Nephron (organoid): ENCODE results near the gene IL17C.

Experiments used
- H3K27ac Mint-ChIP-seq, 3 experiments: 2 replicates each; pipeline ENCODE4 v1.8.0; 2020; ENCODE audit warnings: mixed read lengths in 3 of 3, mild to moderate bottlenecking in 2 of 3, moderate library complexity in 1 of 3
- H3K27me3 Mint-ChIP-seq: 2 replicates; pipeline ENCODE4 v1.8.0; 2021; ENCODE audit warnings: low read depth, mild to moderate bottlenecking, moderate library complexity, mixed read lengths
- H3K36me3 Mint-ChIP-seq: 2 replicates; pipeline ENCODE4 v1.8.0; 2020; ENCODE audit warnings: low read depth, mixed read lengths
- H3K4me1 Mint-ChIP-seq: 2 replicates; pipeline ENCODE4 v1.8.0; 2020; ENCODE audit warnings: mixed read lengths
- H3K4me3 Mint-ChIP-seq, 3 experiments: 2 replicates each; pipeline ENCODE4 v1.8.0; 2020; ENCODE audit warnings: mild to moderate bottlenecking in 3 of 3, mixed read lengths in 3 of 3, moderate library complexity in 2 of 3
- H3K9me3 Mint-ChIP-seq: 2 replicates; pipeline ENCODE4 v1.8.0; 2020; ENCODE audit warnings: mixed read lengths
- CTCF ChIP-seq, 3 experiments: fragments of 200-600 bp; sonication (generic); IDR thresholded peaks; one replicate each; pipeline ENCODE4 v1.5.0; 2021; ENCODE audit warnings: antibody characterized with exemption in 3 of 3; ENCODE audit not compliant: unreplicated experiment in 3 of 3

The IL17C gene

GRCh38 chr16:88627531-88628411 lies 10.6 kb upstream of the IL17C start:
- Mint-ChIP-seq H3K9me3 (no peaks in the 10 kb centered on the region), H3K36me3 (peaks cover 45% of the 10 kb centered on the region), H3K27me3 (no peaks in the 10 kb centered on the region), H3K4me3 (no peak overlapping the region), H3K4me1 (no peaks in the 10 kb centered on the region), H3K27ac (no peak overlapping the region)
- no peak for TF ChIP-seq CTCF (IDR thresholded peaks at IDR 0.05; ENCODE audit: unreplicated experiment in 3 of 3)

GRCh38 chr16:88628512-88628974 lies 9.8 kb upstream of the IL17C start:
- H3K27ac Mint-ChIP-seq, result no peak overlapping the region
- H3K4me1 Mint-ChIP-seq, result no peaks in the 10 kb centered on the region
- peaks cover 5% of the 10 kb centered on the region for H3K27me3 Mint-ChIP-seq
- no peak overlapping the region for H3K4me3 Mint-ChIP-seq
- no peaks in the 10 kb centered on the region for H3K9me3 Mint-ChIP-seq
- TF ChIP-seq CTCF (IDR thresholded peaks at IDR 0.05; ENCODE audit: unreplicated experiment in 3 of 3), result peak; percentile 18 to 35 (median 20)
- peaks cover 40% of the 10 kb centered on the region for H3K36me3 Mint-ChIP-seq

- no peaks in the 10 kb centered on the region for H3K4me1 Mint-ChIP-seq
- H3K27me3 Mint-ChIP-seq, result peaks cover 7% of the 10 kb centered on the region
- no peak overlapping the region for H3K27ac Mint-ChIP-seq
- H3K36me3 Mint-ChIP-seq, result peaks cover 40% of the 10 kb centered on the region
- H3K9me3 Mint-ChIP-seq, result no peaks in the 10 kb centered on the region
- TF ChIP-seq CTCF (IDR thresholded peaks at IDR 0.05; ENCODE audit: unreplicated experiment in 3 of 3), result no peak
- no peak overlapping the region for H3K4me3 Mint-ChIP-seq
Observed at GRCh38 chr16:88629835-88630234, 8.5 kb upstream of the IL17C start.

- H3K4me3 Mint-ChIP-seq, result no peak overlapping the region
- no peak for TF ChIP-seq CTCF (IDR thresholded peaks at IDR 0.05; ENCODE audit: unreplicated experiment in 3 of 3)
- H3K27me3 Mint-ChIP-seq, result peaks cover 7% of the 10 kb centered on the region
- peaks cover 40% of the 10 kb centered on the region for H3K36me3 Mint-ChIP-seq
- H3K27ac Mint-ChIP-seq, result no peak overlapping the region
- H3K9me3 Mint-ChIP-seq, result no peaks in the 10 kb centered on the region
- no peaks in the 10 kb centered on the region for H3K4me1 Mint-ChIP-seq
Observed at GRCh38 chr16:88630433-88630832, 7.9 kb upstream of the IL17C start.

- Mint-ChIP-seq H3K4me3 (no peak overlapping the region), H3K4me1 (no peaks in the 10 kb centered on the region), H3K36me3 (peaks cover 40% of the 10 kb centered on the region), H3K9me3 (no peaks in the 10 kb centered on the region), H3K27me3 (peaks cover 10% of the 10 kb centered on the region), H3K27ac (no peak overlapping the region)
- no peak for TF ChIP-seq CTCF (IDR thresholded peaks at IDR 0.05; ENCODE audit: unreplicated experiment in 3 of 3)
Observed at GRCh38 chr16:88630941-88631340, 7.4 kb upstream of the IL17C start.

GRCh38 chr16:88631384-88631783 lies 7.0 kb upstream of the IL17C start:
- Mint-ChIP-seq H3K27me3 (peaks cover 14% of the 10 kb centered on the region), H3K36me3 (peaks cover 36% of the 10 kb centered on the region), H3K27ac (no peak overlapping the region), H3K4me1 (no peaks in the 10 kb centered on the region), H3K4me3 (no peak overlapping the region), H3K9me3 (no peaks in the 10 kb centered on the region)
- no peak for TF ChIP-seq CTCF (IDR thresholded peaks at IDR 0.05; ENCODE audit: unreplicated experiment in 3 of 3)
